GM19023 (cell line): ENCODE data around the gene RPTOR.
"Not testable (repeated sequence)": the region's sequence is repeated elsewhere in the genome, so short reads cannot be mapped to it uniquely, and the experiment has no call there.

Experiments used
- ATAC-seq: cut with Tn5 transposase; IDR thresholded peaks from one replicate; pipeline ENCODE4 v1.9.1; 2021; ENCODE audit warnings: mild to moderate bottlenecking, moderate library complexity; ENCODE audit not compliant: unreplicated experiment

The RPTOR gene

GRCh38 chr17:80544655-80545498 is at the start of gene RPTOR:
Gene RPTOR (plus strand): TSS chr17:80544838. CDS start chr17:80545630, 792 bp downstream.
- peak; percentile 79 for ATAC-seq

DNA sequence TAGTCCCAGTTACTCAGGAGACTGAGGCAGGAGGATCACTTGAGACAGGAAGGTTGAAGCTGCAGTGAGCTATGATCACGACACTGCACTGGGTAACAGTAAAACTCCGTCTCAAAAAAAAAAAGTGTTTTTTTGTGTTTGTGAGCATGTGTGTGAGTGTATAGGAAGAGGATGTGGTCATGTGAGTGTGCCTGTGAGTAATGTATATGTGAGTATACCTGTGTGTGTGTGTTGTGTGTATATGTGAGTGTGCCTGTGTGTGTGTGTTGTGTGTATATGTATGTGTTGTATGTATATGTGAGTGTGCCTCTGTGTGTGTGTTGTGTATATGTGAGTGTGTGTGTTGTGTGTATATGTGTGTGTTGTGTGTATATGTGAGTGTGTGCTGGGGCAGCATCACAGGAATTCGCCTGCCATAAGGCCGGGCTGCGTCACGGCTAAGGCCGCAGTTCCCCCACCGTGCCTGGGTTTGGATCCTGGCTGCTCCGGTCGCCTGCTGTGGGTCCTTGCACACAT is 46.9 kb upstream of the RPTOR start:
- ATAC-seq, result no peak

DNA sequence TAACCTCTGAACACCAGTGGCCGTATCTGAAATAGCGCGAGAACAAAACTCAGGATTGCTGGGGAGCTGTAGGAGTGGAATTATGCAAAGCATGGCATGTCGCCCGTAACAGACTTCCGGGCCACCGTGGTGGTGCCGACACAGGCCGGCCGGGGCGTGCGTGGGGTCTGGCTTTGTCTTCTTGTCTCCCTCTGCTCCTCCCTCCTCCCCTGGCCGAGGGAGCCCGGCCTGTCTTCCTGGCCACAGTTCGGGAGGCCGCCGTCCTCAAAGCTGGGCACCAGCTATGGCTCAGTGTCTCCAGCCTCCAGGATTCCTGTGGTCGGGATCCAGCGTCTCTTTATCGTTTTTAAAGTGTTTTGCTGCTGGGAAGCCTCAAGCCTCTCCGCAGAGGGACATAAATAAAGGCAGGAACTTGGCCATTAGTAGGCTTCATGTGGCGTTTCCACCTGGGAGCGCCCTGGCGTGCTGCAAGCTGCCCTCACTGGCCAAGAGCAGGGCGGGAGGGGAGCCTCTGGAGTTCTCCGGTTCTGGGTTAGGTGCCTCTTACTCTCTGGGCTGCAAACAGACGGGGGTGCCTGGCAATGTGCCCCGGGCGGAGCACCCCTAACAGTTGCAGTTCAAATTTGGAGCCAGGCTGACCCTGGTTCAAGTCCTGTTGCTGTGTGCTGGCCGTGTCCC is 46.3 kb upstream of the RPTOR start:
- no peak for ATAC-seq

DNA sequence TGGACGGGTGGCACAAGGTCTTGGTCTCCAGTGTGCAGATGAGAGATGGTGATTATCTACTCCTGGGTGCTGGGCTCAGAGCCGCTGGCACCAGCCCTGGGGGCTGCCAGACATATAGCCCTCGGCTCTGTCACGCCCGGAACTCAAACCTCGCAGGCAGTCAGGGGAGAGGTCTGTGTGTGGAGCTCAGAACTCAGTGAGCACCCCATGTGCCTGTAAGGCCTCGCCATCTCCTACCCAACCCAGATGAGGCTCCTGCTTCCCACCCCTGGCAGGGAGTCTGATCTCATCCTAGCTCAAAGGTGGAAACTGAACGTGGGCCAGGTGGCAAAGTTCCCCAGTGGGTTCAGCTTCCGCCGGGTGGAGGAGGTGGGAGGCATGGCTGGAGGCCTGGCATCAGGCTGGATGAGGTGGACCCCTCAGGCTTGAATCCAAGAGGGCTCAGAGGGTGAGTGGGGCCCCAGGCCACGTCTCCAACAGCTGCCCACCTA is 45.7 kb upstream of the RPTOR start:
- no peak for ATAC-seq

DNA sequence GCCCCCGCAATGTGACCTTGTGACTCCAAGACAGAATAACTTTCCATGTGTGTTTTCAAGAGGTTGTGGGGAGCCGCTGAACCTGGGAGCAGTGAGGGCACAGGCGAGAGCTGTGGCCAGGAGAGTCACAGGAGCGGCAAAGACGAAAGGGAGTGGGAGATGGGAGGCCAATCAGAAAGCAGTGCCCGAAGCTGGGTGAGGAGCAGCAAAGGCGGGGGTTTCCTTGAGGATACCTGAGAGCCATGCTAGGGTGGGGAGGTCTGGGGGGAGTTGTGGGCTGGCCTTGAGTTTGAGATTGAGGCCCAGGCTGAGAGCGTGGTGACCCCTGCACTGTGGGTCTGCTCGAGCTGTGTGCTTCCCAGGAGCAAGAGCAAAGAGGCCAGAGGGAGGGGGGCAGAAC is 45.1 kb upstream of the RPTOR start:
- ATAC-seq, result no peak

DNA sequence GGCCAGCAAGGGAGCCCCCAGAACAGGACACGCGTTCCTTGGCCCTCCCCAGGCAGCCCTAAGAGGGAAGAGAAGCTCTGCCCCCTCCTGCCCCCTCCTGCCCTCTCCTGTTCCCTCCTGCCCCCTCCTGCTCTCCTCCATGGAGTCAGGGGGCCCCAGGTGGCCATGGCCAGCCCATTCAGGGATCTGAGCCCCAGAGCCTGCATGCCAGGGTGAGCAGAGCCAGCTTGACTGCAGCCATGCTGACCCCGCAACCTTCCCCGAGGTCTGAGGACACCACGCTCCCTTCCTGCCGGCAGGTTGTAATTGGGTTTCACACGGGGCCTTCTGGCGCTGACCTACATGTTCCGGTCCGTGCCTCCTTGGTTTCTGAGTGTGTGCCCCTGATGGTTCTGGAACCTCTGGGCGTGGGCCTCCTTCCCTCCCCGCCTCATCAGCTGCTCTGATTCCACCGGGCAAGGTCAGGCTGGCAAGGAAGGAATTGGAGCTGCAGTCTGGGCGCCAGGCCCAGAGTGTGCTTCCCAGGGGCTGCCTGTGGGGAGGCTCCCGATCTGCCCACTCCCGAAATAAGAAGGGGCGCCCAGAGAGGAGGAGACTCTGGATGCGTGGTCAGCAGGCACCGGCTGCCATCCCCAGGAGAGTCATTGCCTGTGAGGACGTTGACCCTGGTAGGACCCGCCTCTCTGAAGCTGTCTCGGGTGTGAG is 44.5 kb upstream of the RPTOR start:
- no peak for ATAC-seq

DNA sequence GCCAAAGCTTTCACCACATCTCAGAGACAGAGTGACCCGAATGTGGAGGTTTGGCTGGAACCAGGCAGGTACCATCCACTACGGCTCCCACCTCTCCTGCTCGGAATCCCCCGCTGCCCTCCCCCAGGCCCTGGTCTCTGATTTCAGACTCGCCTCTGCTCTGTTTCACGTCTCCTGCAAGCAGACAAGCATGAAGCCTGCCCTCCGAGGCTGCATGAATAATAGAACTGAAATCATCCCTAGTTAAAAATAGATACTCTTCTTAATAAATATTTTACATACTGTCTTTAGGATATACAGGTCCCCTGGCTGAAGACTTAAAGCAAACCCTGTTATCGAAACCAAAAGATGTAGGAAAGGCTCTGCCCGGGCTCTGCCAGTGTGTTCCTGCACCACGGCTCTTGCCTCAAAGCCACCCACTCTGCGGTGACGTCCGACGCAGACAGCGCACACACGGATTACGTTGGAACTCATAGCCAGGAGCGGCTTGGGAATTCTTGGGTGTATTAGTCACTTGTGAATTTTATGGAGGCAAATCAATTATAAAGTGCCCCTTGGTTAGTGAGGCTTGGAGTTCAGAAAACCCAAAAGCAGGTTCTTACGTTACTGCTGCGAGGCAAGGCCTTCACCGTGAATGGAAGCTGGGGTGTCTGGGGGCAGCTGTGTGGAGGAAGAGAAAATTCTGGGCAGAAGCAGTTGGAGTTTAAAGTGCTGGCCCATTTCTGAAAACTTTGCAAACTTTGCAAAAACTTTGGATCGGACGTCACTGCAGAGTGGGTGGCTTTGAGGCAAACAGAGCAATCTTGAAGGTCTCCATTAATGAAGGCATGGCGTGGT is 42.7 kb upstream of the RPTOR start:
- ATAC-seq, result no peak

DNA sequence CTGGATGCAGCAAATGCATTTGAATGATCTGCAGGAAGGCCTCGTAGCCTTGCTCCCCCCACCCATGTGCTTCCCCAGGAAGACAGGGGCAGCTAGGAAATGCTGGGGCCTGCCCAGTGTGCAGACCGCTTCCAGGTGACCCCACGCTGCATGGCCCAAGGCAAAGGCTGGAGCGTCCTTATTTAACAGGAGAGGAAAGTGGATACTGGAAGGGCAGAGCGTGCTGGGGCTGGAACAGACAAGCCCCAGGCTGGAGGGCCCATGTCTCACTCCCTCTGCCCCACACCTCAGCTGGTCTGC is 42.1 kb upstream of the RPTOR start:
- no peak for ATAC-seq

DNA sequence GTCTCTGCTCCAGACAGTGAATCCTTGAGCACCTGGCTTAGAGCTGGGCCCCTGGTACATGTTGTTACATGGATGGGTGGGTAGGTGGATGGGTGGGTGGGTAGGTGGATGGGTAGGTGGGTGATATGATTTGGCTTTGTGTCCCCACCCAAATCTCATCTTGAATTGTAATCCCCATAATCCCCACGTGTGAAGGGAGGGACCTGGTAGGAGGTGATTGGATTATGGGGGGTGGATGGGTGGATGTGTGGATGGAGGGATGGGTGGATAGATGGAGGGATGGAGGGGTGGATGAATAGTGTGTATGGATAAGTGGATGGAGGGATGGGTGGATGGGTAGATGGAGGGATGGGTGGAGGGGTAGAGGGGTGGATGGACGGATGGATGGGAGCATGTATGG is 41.6 kb upstream of the RPTOR start:
- ATAC-seq, result no peak

DNA sequence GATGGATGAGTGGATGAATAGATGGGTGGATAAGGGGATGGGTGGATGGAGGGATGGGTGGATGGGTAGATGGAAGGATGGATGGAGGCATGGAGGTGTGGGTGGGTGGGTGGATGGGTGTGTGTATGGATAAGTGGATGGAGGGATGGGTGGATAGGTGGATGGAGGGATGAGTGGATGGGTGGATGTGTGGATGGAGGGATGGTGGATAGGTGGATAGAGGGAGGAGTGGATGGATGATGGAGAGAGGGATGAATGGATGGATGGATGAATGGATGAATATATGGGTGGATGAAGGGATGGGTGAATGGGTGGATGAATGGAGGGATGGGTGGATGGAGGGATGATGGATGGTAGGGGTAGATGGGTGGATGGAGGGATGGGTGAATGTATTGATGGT is 40.7 kb upstream of the RPTOR start:
- ATAC-seq, result no peak

DNA sequence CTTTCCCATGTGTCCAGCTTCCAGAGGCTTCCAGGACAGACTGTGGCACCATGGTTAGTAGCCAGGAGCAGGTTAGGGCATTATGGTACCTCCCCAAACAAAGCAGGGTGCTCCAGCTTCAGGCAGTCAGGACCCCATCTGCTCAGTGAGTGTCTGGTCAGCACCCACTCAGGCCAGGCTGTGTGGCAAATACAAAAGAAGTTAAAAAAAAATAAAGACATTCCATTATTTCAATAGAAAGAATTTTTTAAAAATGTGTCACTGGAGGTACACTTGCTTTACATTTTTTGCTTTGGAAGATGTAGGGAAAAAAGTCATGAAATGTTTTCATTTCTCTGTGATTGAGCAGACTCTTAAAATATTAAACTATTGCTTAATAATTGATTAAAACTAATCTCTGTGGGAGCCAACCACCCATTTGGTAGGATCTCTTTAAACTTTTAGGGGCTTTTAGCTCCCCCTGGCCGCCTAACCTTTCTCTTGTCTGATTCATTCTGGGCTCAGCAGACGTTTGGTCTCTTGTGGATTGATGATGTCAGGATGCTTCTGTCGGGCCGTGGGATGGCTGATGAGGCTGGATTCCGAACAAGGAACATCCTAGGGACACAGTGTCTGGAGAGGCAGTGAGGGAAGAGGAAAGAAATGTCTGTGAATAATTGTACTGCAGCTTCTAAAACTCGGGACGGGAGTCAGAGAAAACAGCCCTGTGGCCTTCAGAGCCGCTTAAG is 39.8 kb upstream of the RPTOR start:
- ATAC-seq, result no peak

DNA sequence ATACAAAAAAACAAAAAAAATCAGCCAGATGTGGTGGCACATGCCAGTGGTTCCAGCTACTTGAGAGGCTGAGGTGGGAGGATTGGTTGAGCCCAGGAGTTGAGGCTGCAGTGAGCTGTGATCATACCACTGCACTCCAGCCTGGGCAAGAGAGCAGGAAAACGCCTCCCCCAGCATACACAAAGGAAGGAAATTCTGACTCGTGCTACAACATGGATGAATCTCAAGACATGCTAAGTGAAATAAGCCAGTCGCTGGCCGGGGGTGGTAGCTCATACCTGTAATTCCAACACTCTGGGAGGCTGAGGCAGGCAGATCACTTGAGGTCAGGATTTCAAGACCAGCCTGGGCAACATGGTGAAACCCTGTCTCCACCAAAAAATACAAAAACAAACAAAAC is 37.5 kb upstream of the RPTOR start:
- not testable (repeated sequence) for ATAC-seq

- no peak for ATAC-seq
Measured at GRCh38 chr17:80507965-80508364, 36.7 kb upstream of the RPTOR start.

- no peak for ATAC-seq
Measured at GRCh38 chr17:80509311-80509710, 35.3 kb upstream of the RPTOR start.

DNA sequence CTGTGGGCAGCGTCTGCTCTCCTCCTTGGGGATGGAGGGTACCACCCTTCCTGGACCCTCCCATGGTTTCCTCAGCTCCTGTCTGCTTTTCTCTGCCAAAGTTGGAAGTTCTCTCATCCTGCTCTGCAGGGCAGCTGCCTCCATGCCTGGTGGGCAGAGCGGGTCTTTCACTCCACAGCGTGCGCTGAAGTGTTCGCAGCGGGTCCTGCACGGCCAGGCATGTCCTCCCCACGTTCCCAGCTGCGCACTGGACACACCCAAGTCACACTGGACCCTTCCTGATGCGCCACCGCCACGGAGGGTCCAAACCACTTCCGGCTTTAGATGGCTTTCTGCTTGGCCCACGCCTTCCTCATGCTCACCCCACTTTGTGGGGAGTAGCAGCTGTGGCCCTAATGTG is 34.5 kb upstream of the RPTOR start:
- ATAC-seq, result no peak

GRCh38 chr17:80510772-80511171 is 33.9 kb upstream of the RPTOR start:
- no peak for ATAC-seq

- no peak for ATAC-seq
Measured at GRCh38 chr17:80511222-80512180, 33.1 kb upstream of the RPTOR start.

DNA sequence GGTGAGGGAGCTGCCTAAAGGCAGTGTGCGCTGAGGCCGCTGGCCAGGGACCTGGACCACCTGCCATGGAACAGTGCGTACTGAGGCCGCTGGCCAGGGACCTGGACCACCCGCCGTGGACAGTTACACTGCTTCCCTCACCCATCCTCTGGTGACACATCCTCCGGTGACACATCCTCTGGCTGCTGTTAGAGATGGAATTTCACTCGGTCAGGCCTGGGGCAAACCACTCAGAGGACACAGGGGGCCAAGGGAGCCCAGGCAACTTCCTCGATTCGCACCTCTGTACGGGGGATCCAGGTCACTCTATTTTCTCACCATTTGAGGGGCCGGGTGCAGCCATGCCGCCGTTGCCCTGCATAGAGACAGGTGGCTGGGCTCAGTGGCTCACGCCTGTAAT is 32.4 kb upstream of the RPTOR start:
- ATAC-seq, result no peak

DNA sequence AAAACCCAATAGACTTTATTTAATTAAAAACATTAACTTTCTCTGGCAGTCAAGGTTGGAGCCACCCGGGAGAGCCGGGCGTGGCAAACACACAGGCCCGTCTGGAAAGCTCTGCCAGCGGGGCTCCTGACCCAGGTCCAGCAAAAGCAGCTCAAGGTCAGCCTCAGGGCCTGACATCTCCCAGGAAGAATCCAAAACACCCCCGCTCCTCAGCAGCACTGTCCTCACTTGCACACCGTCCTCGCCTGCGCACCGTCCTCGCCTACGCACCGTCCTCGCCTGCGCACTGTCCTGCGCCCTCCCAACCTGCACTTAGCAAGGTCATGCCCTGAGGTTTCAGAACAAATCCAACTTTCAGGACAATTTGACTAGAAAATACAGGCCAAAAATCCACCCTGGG is 31.4 kb upstream of the RPTOR start:
- ATAC-seq, result no peak
